Breast epithelium (tissue), 4 donors: Measurements from ENCODE around the gene TREML4. TPM values are rescaled to one million over a fixed set of nuclear protein-coding genes. Genes with fewer than 3 reads are reported as not detected.
"Not testable (repeated sequence)": the region's sequence is repeated elsewhere in the genome, so short reads cannot be mapped to it uniquely, and the experiment has no call there.

ENCODE experiments used
- DNase-seq, 2 donors: peaks; one replicate each; pipeline ENCODE4 v3.0.0-alpha.2; 2019; ENCODE audit warnings: low spot score in 2 of 2
- H3K27ac ChIP-seq, 2 donors: fragments of 200-600 bp; sonication (generic) in 1 of 2; one replicate each; pipeline ENCODE4 v1.5.1; 2016 to 2019; ENCODE audit warnings: mild to moderate bottlenecking in 1 of 2
- H3K27me3 ChIP-seq, 2 donors: fragments of 200-600 bp; sonication (generic) in 1 of 2; one replicate each; pipeline versions ENCODE4 v1.5.1 to v1.6.0; 2017 to 2019; ENCODE audit warnings: control low read depth in 1 of 2, mild to moderate bottlenecking in 1 of 2
- H3K36me3 ChIP-seq: fragments of 200-600 bp; one replicate; pipeline ENCODE4 v1.5.1; 2019
- H3K4me1 ChIP-seq, 2 donors: fragments of 200-600 bp; sonication (generic); one replicate each; pipeline ENCODE4 v1.5.1; 2016 to 2019; ENCODE audit warnings: control low read depth in 1 of 2
- H3K4me3 ChIP-seq, 3 donors: fragments of 200-600 bp; sonication (generic); 1 replicate in 2 of 3; 2 replicates in 1 of 3; pipeline ENCODE4 v1.5.1; 2016 to 2019; ENCODE audit warnings: mild to moderate bottlenecking in 3 of 3, moderate library complexity in 2 of 3
- H3K9me3 ChIP-seq, 2 donors: fragments of 200-600 bp; sonication (generic) in 1 of 2; one replicate each; pipeline ENCODE4 v1.5.1; 2016 to 2019; ENCODE audit warnings: control low read depth in 1 of 2
- CTCF ChIP-seq, 3 donors: fragments of 450-650 bp; IDR thresholded peaks; one replicate each; pipeline ENCODE4 v1.5.1; 2016 to 2017; ENCODE audit warnings: antibody characterized with exemption in 3 of 3, mild to moderate bottlenecking in 3 of 3, moderate library complexity in 3 of 3
- POLR2A ChIP-seq: fragments of 450-650 bp; IDR thresholded peaks from one replicate; pipeline ENCODE4 v1.6.1; 2016; ENCODE audit warnings: antibody characterized with exemption, mild to moderate bottlenecking, moderate library complexity
- POLR2AphosphoS5 ChIP-seq, 3 donors: sonication (generic); formaldehyde crosslinking; IDR thresholded peaks; one replicate each; pipeline ENCODE4 v1.6.1; 2017; ENCODE audit warnings: antibody characterized with exemption in 3 of 3
- intact Hi-C: fragments of 100-400 bp; cut with DNase I; formaldehyde crosslinking; loops from one replicate; pipeline ENCODE4 v1.15.1; 2023; ENCODE audit warnings: low total_unique reads
- total RNA-seq, 3 donors: library from RNA; depleted of rRNA; stranded (reverse); fragments of >200 nt; gene quantifications; one replicate each; pipeline ENCODE4 v1.1.0, GENCODE V29; 2016

Gene TREML4
- total RNA-seq, 3 donors from 2014 or later, result not detected

GRCh38 chr6:41186031-41186562 is 42.1 kb upstream of the TREML4 start:
- Histone ChIP-seq H3K36me3 (no peaks in the 10 kb centered on the region), H3K27me3 (no peaks in the 10 kb centered on the region), H3K4me3 (no peak overlapping the region), H3K27ac (no peak overlapping the region), H3K9me3 (peaks cover 6 to 14% of the 10 kb centered on the region in 2 donors), H3K4me1 (no peaks in the 10 kb centered on the region)
- intact Hi-C loops, result no loop called here
- TF ChIP-seq POLR2AphosphoS5 (IDR thresholded peaks at IDR 0.05) (no peak), CTCF (IDR thresholded peaks at IDR 0.05) (no peak), POLR2A (no peak)
- no peak for DNase-seq

- Histone ChIP-seq H3K4me3 (no peak overlapping the region), H3K9me3 (peaks cover 6 to 14% of the 10 kb centered on the region in 2 donors), H3K36me3 (no peaks in the 10 kb centered on the region), H3K27me3 (peaks cover 0 to 8% of the 10 kb centered on the region in 2 donors), H3K27ac (no peak overlapping the region), H3K4me1 (no peaks in the 10 kb centered on the region)
- DNase-seq, result no peak
- TF ChIP-seq POLR2AphosphoS5 (IDR thresholded peaks at IDR 0.05), result no peak
- TF ChIP-seq CTCF (IDR thresholded peaks at IDR 0.05), result no peak
- no peak for TF ChIP-seq POLR2A
- intact Hi-C loops, result no loop called here
Observed at GRCh38 chr6:41187924-41188886, 39.9 kb upstream of the TREML4 start.

- H3K36me3 ChIP-seq, H3K4me1 ChIP-seq, intact Hi-C loops, H3K4me3 ChIP-seq, DNase-seq, H3K27me3 ChIP-seq, H3K27ac ChIP-seq: not testable (repeated sequence)
- H3K9me3 ChIP-seq, result peaks cover 6 to 14% of the 10 kb centered on the region in 2 donors
Observed at GRCh38 chr6:41189046-41189445, 39.1 kb upstream of the TREML4 start.

- no peaks in the 10 kb centered on the region for H3K4me1 ChIP-seq
- intact Hi-C loops, result no loop called here
- TF ChIP-seq POLR2AphosphoS5 (IDR thresholded peaks at IDR 0.05), result no peak
- H3K4me3 ChIP-seq, result no peak overlapping the region
- peaks cover 0 to 11% of the 10 kb centered on the region in 2 donors for H3K27me3 ChIP-seq
- H3K9me3 ChIP-seq, result peaks cover 6 to 14% of the 10 kb centered on the region in 2 donors
- H3K27ac ChIP-seq, result no peak overlapping the region
- H3K36me3 ChIP-seq, result no peaks in the 10 kb centered on the region
- DNase-seq, result no peak
Observed at GRCh38 chr6:41189967-41190366, 38.2 kb upstream of the TREML4 start.

- Histone ChIP-seq H3K27me3 (peaks cover 0 to 11% of the 10 kb centered on the region in 2 donors), H3K4me3 (no peak overlapping the region), H3K27ac (no peak overlapping the region), H3K4me1 (no peaks in the 10 kb centered on the region), H3K9me3 (peaks cover 6 to 14% of the 10 kb centered on the region in 2 donors), H3K36me3 (no peaks in the 10 kb centered on the region)
- no peak for DNase-seq
- intact Hi-C loops, result no loop called here
- TF ChIP-seq POLR2AphosphoS5 (IDR thresholded peaks at IDR 0.05) (no peak), POLR2A (no peak), CTCF (IDR thresholded peaks at IDR 0.05) (no peak)
Observed at GRCh38 chr6:41190791-41191190, 37.4 kb upstream of the TREML4 start.

GRCh38 chr6:41191569-41191968 is 36.6 kb upstream of the TREML4 start:
- no peak overlapping the region for H3K27ac ChIP-seq
- no peak for TF ChIP-seq CTCF (IDR thresholded peaks at IDR 0.05)
- no peaks in the 10 kb centered on the region for H3K36me3 ChIP-seq
- H3K9me3 ChIP-seq, result peaks cover 6 to 14% of the 10 kb centered on the region in 2 donors
- peaks cover 0 to 11% of the 10 kb centered on the region in 2 donors for H3K27me3 ChIP-seq
- no peak for DNase-seq
- intact Hi-C loops, result no loop called here
- H3K4me1 ChIP-seq, result no peaks in the 10 kb centered on the region
- H3K4me3 ChIP-seq, result no peak overlapping the region
